Inferior parietal cortex (tissue), 1 donor: ENCODE measurements around the gene PRPF18.

Experiments
- DNase-seq: peaks from one replicate; pipeline ENCODE4 v3.0.0-alpha.2; 2016; ENCODE audit errors: extremely low spot score

The PRPF18 gene

GRCh38 chr10:13637894-13638293, 51.1 kb downstream of the PRPF18 start:
- DNase-seq = no peak

- no peak for DNase-seq
Measured at GRCh38 chr10:13642293-13642692, 55.5 kb downstream of the PRPF18 start.

GRCh38 chr10:13643016-13643415, 56.3 kb downstream of the PRPF18 start:
- no peak for DNase-seq

GRCh38 chr10:13644866-13645265, 58.1 kb downstream of the PRPF18 start:
- no peak for DNase-seq

GRCh38 chr10:13648425-13648824, 61.7 kb downstream of the PRPF18 start:
- DNase-seq = no peak

- no peak for DNase-seq
Measured at GRCh38 chr10:13649844-13650520, 63.2 kb downstream of the PRPF18 start.

- no peak for DNase-seq
Measured at GRCh38 chr10:13650961-13651360, 64.2 kb downstream of the PRPF18 start.

GRCh38 chr10:13651969-13652720, 65.4 kb downstream of the PRPF18 start:
- no peak for DNase-seq

- DNase-seq = no peak
Measured at GRCh38 chr10:13652860-13653259, 66.1 kb downstream of the PRPF18 start.

GRCh38 chr10:13654118-13654830, 67.5 kb downstream of the PRPF18 start:
- DNase-seq = no peak

GRCh38 chr10:13654846-13655245, 68.1 kb downstream of the PRPF18 start:
- DNase-seq = no peak

- no peak for DNase-seq
Measured at GRCh38 chr10:13656337-13657100, 69.8 kb downstream of the PRPF18 start.

GRCh38 chr10:13657101-13657680, 70.4 kb downstream of the PRPF18 start:
- DNase-seq = no peak

- DNase-seq = no peak
Measured at GRCh38 chr10:13658264-13658663, 71.5 kb downstream of the PRPF18 start.

GRCh38 chr10:13658871-13659685, 72.3 kb downstream of the PRPF18 start:
- no peak for DNase-seq

- peak; percentile 87 for DNase-seq
Measured at GRCh38 chr10:13659887-13660550, 73.3 kb downstream of the PRPF18 start.

GRCh38 chr10:13660551-13660920, 73.8 kb downstream of the PRPF18 start:
- no peak for DNase-seq

GRCh38 chr10:13661256-13661655, 74.5 kb downstream of the PRPF18 start:
- no peak for DNase-seq

GRCh38 chr10:13665516-13666262, 78.9 kb downstream of the PRPF18 start:
- DNase-seq = no peak

- no peak for DNase-seq
Measured at GRCh38 chr10:13668126-13668525, 81.4 kb downstream of the PRPF18 start.
